GM12878 (cell line): Measurements from ENCODE around the gene PSMA7. TPM values are rescaled to one million over a fixed set of nuclear protein-coding genes. Genes with fewer than 3 reads are reported as not detected.

Experiments used
- ATAC-seq: fragments of 200-7000 bp; cut with Tn5 transposase; 3 replicates; pipeline ENCODE4 v1.9.1; 2020; ENCODE audit warnings: mild to moderate bottlenecking, moderate library complexity
- BruUV-seq: library from RNA; stranded (reverse); fragments of 400-500 nt; replicated peaks from 2 replicates; lab custom pipeline; 2021; lab: Mats Ljungman, UMichigan
- CTCF ChIA-PET: fragments of 300-600 bp; sonication (Branson Sonifier 250); formaldehyde crosslinking; extraction: SDS; loops from one replicate; lab custom pipeline; 2021; ENCODE audit warnings: inconsistent platforms; lab: Yijun Ruan, JAX
- POLR2A ChIA-PET: fragments of 350-600 bp; formaldehyde crosslinking; extraction: SDS; loops from one replicate; lab custom pipeline; 2021; ENCODE audit warnings: inconsistent platforms; lab: Charles Lee
- RAD21 ChIA-PET: fragments of 300-600 bp; sonication (Branson Sonifier 250); formaldehyde crosslinking; loops from one replicate; lab custom pipeline; 2023; ENCODE audit warnings: antibody characterized with exemption; ENCODE audit not compliant: unreplicated experiment; lab: Charles Lee
- SMC1A ChIA-PET: fragments of 300-600 bp; sonication (Branson Sonifier 250); formaldehyde crosslinking; loops from one replicate; lab custom pipeline; 2023; ENCODE audit not compliant: unreplicated experiment, uncharacterized antibody; lab: Charles Lee
- DNase-seq: peaks from one replicate; pipeline ENCODE4 v3.0.0-alpha.2; 2011; ENCODE audit warnings: low read depth, low spot score
- FAIRE-seq: peaks from 3 replicates; lab custom pipeline; 2011; peaks lifted over from hg19 to GRCh38; lab: Jason Lieb, UNC
- H2AFZ ChIP-seq: 2 replicates; pipeline ENCODE4 v1.6.0; 2011; ENCODE audit warnings: low read depth, low read length, control low read depth; ENCODE audit not compliant: control insufficient read depth
- H3K27ac ChIP-seq: 2 replicates; pipeline ENCODE4 v1.5.1; 2011; ENCODE audit warnings: control low read depth; ENCODE audit not compliant: control insufficient read depth, insufficient read depth
- H3K27me3 ChIP-seq, 2 experiments: replicated peaks in 1 of 2; 2 replicates each; pipeline versions ENCODE4 v1.6.0 to v1.6.1; 2011; ENCODE audit warnings: low read length in 1 of 2; ENCODE audit not compliant: control insufficient read depth in 2 of 2, insufficient read depth in 2 of 2
- H3K36me3 ChIP-seq, 2 experiments: 2 replicates each; pipeline ENCODE4 v1.5.1; 2011; ENCODE audit warnings: low read length in 1 of 2; ENCODE audit not compliant: control insufficient read depth in 2 of 2, insufficient read depth in 2 of 2
- H3K4me1 ChIP-seq: 2 replicates; pipeline ENCODE4 v1.6.1; 2011; ENCODE audit warnings: mild to moderate bottlenecking, low read length, moderate library complexity, mixed read lengths; ENCODE audit not compliant: control insufficient read depth, insufficient read depth
- H3K4me2 ChIP-seq: 2 replicates; pipeline ENCODE4 v1.6.0; 2011; ENCODE audit warnings: control low read depth; ENCODE audit not compliant: control insufficient read depth, insufficient read depth
- H3K4me3 ChIP-seq: fragments of 200-600 bp; sonication (generic); 2 replicates; pipeline ENCODE4 v1.5.1; 2016
- H3K79me2 ChIP-seq: 2 replicates; pipeline ENCODE4 v1.6.0; 2011; ENCODE audit warnings: low read length; ENCODE audit not compliant: control insufficient read depth, insufficient read depth
- H3K9ac ChIP-seq: 2 replicates; pipeline ENCODE4 v1.8.0; 2011; ENCODE audit warnings: low read length, control low read depth, mixed read lengths; ENCODE audit not compliant: control insufficient read depth, insufficient read depth
- H3K9me3 ChIP-seq: replicated peaks from 3 replicates; pipeline ENCODE4 v1.5.1; 2011; ENCODE audit warnings: mild to moderate bottlenecking, low read length; ENCODE audit not compliant: control insufficient read depth, insufficient read depth
- H4K20me1 ChIP-seq: 2 replicates; pipeline ENCODE4 v1.6.0; 2011; ENCODE audit not compliant: control insufficient read depth, insufficient read depth
- CBX5 ChIP-seq: sonication (generic); IDR thresholded peaks from 2 replicates; pipeline ENCODE4 v1.6.1; 2016; ENCODE audit warnings: low read depth, moderate library complexity, mild to moderate bottlenecking, inconsistent platforms
- ETV6 ChIP-seq, 2 experiments: fragments of 450-650 bp in 1 of 2; IDR thresholded peaks in 1 of 2; conservative IDR thresholded peaks in 1 of 2; 2 replicates each; pipeline ENCODE4 v1.6.1; 2014; ENCODE audit warnings: antibody characterized with exemption in 1 of 2, borderline replicate concordance in 1 of 2, low read depth in 1 of 2, mild to moderate bottlenecking in 1 of 2, moderate library complexity in 1 of 2
- MTA3 ChIP-seq: IDR thresholded peaks from 2 replicates; pipeline ENCODE4 v1.6.1; 2012; ENCODE audit warnings: low read length, inconsistent platforms, borderline replicate concordance
- YBX1 ChIP-seq: fragments of 450-650 bp; IDR thresholded peaks from 2 replicates; pipeline ENCODE4 v1.6.1; 2016; ENCODE audit warnings: antibody characterized with exemption
- WGBS: methylation state at CpG from one replicate; pipeline ENCODE4 v1.1.6; 2016; ENCODE audit warnings: low lambda C conversion rate; ENCODE audit not compliant: insufficient replicate concordance, insufficient coverage; ENCODE audit errors: missing lambda C conversion rate; 5-methylcytosine and 5-hydroxymethylcytosine counted together
- in situ Hi-C: fragments of 300-500 bp; cut with MboI; formaldehyde crosslinking; loops from 9 replicates; pipeline ENCODE4 v1.14.3; 2018; ENCODE audit warnings: mixed read lengths
- intact Hi-C: fragments of 100-400 bp; cut with micrococcal nuclease; formaldehyde crosslinking; loops from one replicate; pipeline ENCODE4 v1.14.2; 2022; ENCODE audit not compliant: unreplicated experiment
- polyA plus RNA-seq, 11 experiments: library from polyadenylated mRNA; depleted of rRNA in 4 of 11; unstranded in 6 of 11; stranded (reverse) in 5 of 11; fragments of >200 nt; fragmentation: Nextera tagmentation in 4 of 11; fragmentation: Illumina TruSeq in 1 of 11; extraction: Ambion mirVana in 4 of 11; extraction: Trizol in 1 of 11; gene quantifications; 1 replicate in 1 of 11; 2 replicates in 10 of 11; pipeline versions ENCODE4 v1.2.1 to v1.2.3, GENCODE V29; 2011 to 2016; ENCODE audit warnings: inconsistent platforms in 2 of 11, missing spikeins in 2 of 11, low read depth in 1 of 11
- total RNA-seq, 4 experiments: library from RNA; depleted of rRNA in 3 of 4; stranded (reverse); fragments of >200 nt in 3 of 4; fragmentation: Illumina TruSeq in 1 of 4; extraction: Trizol in 1 of 4; gene quantifications; 2 replicates each; pipeline versions ENCODE4 v1.2.1 to v1.2.3, GENCODE V29; 2013 to 2021
- TF ChIP-seq, protein P1 (sequence below): fragments of 450-650 bp; formaldehyde crosslinking; IDR thresholded peaks from 2 replicates; pipeline ENCODE4 v1.4.0; 2022; ENCODE audit warnings: mild to moderate bottlenecking, moderate library complexity

The PSMA7 gene
- total and polyA plus RNA-seq, 10 of the 15 experiments (the other 5 are each of a cell fraction or from before 2014, with no cell fraction given) = 216 to 857 (median 368) TPM

- POLR2A ChIA-PET = no interaction called here
- Histone ChIP-seq H2AFZ (no peak overlapping the region), H3K4me3 (no peak overlapping the region), H3K36me3 (no peaks in the 10 kb centered on the region; a peak in 3 of 4 replicates), H3K9me3 (no peaks in the 10 kb centered on the region), H3K27me3 (no peaks in the 10 kb centered on the region), H3K4me1 (no peaks in the 10 kb centered on the region), H3K9ac (no peak overlapping the region), H3K79me2 (peaks cover 14% of the 10 kb centered on the region), H3K27ac (no peak overlapping the region), H3K4me2 (no peak overlapping the region), H4K20me1 (no peaks in the 10 kb centered on the region)
- WGBS = 98% methylated on average over 14 of the region's 14 CpGs
- in situ Hi-C loops = no loop called here
- ATAC-seq (no peak), FAIRE-seq (no peak), DNase-seq (no peak)
- CTCF ChIA-PET = no interaction called here
- intact Hi-C loops = no loop called here
- RAD21 ChIA-PET = no interaction called here
- BruUV-seq = no TSS peak
- SMC1A ChIA-PET = no interaction called here
- TF ChIP-seq CBX5 (no peak), ETV6 (conservative IDR thresholded peaks at IDR 0.05 in 1 of 2, IDR thresholded peaks at IDR 0.05 in 1 of 2; ENCODE audit: borderline replicate concordance in 1 of 2, low read depth in 1 of 2) (no peak), MTA3 (no peak), YBX1 (no peak)
- TF ChIP-seq, protein P1, sequence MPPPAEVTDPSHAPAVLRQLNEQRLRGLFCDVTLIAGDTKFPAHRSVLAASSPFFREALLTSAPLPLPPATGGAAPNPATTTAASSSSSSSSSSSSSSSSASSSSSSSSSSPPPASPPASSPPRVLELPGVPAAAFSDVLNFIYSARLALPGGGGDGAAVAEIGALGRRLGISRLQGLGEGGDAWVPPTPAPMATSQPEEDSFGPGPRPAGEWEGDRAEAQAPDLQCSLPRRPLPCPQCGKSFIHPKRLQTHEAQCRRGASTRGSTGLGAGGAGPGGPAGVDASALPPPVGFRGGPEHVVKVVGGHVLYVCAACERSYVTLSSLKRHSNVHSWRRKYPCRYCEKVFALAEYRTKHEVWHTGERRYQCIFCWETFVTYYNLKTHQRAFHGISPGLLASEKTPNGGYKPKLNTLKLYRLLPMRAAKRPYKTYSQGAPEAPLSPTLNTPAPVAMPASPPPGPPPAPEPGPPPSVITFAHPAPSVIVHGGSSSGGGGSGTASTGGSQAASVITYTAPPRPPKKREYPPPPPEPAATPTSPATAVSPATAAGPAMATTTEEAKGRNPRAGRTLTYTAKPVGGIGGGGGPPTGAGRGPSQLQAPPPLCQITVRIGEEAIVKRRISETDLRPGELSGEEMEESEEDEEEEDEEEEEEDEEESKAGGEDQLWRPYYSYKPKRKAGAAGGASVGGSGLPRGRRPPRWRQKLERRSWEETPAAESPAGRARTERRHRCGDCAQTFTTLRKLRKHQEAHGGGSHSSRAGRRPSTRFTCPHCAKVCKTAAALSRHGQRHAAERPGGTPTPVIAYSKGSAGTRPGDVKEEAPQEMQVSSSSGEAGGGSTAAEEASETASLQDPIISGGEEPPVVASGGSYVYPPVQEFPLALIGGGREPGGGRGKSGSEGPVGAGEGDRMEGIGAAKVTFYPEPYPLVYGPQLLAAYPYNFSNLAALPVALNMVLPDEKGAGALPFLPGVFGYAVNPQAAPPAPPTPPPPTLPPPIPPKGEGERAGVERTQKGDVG = no peak
Observed at GRCh38 chr20:62179162-62179504, 35.9 kb upstream of the PSMA7 start.
